HG03108 (cell line): ENCODE measurements around the gene COL11A2.
"Not testable (repeated sequence)": the region's sequence is repeated elsewhere in the genome, so short reads cannot be mapped to it uniquely, and the experiment has no call there.

Experiments used
- ATAC-seq: cut with Tn5 transposase; IDR thresholded peaks from one replicate; pipeline ENCODE4 v1.9.1; 2021; ENCODE audit warnings: moderate library complexity; ENCODE audit not compliant: unreplicated experiment

COL11A2 gene

DNA sequence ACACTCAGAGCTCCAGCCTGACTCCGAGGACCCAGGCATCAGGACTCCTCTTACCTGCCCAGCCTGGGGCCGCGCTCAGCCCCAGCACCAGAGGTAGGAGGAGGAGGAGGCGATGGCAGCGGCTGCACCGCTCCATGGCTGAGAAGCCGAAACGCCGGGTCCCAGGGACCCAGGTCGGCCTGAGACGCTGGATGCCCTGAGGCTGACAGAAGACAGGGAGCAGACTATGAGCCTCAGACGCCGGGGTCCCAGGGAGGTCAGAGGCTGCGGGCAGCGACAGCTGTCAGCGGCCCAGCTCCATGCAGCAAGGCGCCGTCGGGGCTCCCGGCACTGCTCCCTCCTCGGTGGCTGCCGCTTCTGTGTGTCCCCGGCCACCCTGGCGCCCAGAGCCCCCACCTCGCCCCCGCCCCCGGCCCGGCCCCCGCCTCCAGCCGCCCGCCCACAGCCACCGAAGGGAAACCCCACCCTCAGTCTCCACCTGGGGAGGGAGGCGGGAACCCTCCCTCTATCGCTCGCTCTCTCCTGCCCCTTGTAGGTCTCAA is at the start of gene COL11A2:
Gene COL11A2, minus strand, starts transcription at position 363 of the 542 bp plus-strand sequence. Its CDS starts 227 bp downstream, at position 136.
- ATAC-seq = no peak

DNA sequence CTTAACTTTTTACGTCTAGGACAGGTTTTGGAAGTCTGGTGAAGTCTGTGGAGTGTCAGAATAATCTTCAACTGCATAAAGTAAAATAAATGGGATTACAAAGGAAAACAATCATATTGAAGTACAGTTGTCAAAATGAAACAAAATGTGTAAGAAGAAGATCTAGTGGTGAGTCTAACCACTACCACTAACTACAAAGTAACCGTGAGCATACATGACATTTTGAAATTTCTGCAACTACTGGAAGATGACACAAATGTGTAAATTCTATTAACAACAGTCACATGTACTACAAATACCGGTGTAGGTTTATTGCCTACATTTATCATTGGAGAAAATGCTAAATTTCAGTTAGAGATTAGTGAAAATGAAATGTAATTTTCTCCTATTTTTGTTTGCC is 49.7 kb upstream of the COL11A2 start:
- ATAC-seq = no peak

- ATAC-seq = no peak
Measured at GRCh38 chr6:33237741-33238140, 45.5 kb upstream of the COL11A2 start.

DNA sequence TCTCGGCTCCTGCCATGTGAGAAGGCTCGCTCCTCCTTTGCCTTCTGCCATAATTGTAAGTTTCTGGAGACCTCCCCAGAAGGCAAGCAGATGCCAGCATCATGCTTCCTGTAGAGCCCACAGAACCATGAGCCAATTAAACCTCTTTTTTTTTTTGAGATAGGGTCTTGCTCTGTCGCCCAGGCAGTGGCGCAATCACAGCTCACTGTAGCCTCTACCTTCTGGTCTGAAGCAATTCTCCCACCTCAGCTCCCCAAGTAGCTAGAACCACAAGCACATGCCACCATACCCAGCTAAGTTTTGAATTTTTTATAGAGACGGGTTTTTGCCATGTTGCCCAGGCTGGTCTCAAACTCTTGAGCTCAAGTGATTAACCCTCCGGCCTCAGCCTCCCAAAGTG is 44.6 kb upstream of the COL11A2 start:
- ATAC-seq = no peak

DNA sequence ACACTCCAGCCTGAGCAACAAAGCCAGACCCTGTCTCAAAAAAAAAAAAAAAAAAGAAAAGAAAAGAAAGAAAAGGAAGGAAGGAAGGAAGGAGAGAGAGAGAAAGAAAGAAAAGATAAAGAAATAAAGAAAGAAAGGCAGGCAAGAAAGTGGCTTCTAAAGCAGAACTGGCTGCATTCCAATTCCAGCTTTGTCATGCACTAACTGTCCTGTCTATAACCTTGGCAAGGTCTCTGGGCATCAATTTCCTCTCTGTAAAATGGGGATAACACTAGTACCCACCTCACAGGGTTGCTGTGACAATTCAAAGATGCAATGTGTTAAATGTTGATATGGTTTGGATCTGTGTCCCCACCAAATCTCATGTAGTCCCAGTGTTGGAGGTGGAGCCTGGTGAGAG is 44.1 kb upstream of the COL11A2 start:
- ATAC-seq = no peak

- ATAC-seq = no peak
Measured at GRCh38 chr6:33235221-33235634, 43.0 kb upstream of the COL11A2 start.

DNA sequence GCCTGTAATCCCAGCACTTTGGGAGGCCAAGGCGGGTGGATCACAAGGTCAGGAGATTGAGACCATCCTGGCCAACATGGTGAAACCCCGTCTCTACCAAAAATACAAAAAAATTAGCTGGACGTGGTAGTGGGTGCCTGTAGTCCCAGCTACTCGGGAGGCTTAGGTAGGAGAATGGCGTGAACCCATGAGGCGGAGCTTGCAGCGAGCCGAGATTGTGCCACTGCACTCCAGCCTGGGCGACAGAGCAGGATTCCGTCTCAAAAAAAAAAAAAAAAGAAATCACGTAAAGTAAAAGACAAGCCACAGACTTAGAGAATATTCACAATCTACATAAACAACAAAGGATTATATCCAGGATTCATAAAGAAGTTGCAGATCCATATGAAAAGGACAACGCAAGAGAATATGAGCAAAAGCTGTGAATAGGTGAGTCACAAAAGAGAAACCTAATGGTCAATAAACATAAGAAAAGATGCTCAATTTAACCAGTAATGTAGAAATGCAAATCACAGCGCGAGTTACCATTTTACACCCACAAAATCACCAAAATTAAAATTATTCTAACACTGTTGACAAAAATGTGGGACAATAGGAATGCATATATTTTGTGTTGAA is 34.3 kb upstream of the COL11A2 start:
- ATAC-seq = not testable (repeated sequence)

DNA sequence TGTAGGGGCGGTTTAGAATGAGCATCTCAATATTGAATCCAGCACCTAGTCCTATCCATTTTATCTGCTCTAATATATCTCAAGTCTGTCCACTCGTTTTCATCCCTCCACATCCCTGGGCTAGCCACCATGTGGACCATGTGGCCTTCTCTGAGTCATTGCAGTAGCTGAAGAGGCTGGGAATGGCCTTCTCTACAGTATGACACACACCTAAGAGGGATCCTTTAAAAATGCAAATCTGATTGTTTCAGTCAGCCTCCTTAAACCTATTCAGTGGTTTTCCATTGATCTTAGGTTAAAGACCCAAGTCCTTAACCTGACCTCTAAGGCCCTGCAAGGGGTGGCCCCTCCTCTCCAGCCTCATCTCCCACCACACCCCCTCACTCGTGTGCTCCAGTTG is 25.4 kb upstream of the COL11A2 start:
- ATAC-seq = no peak

GRCh38 chr6:33217246-33217645 is 25.0 kb upstream of the COL11A2 start:
- no peak for ATAC-seq

DNA sequence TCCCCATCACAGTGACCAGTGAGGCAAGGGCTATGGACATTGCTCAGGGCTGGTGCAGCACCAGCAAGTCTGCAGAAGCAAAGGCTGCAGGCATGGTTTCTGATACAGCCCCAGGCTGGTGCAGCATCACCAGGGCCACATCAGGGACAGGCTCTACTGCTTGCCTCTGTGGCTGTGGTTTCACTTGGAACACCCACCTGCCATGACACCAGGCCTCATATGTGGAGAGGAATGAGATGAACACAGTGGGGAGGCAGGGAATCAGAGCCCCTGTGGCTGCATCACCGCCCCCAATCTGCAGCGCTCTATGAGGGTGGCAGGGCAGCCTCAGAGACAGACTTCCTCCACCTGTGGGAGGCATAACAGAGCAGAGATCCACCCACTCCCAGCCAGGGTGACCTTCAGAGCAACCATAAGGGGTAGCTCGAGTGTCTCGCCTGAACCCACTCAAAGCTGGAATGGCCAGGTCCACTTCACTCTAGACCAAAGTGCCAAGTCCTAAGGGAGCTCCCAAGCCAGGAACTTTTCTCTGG is 23.9 kb upstream of the COL11A2 start:
- no peak for ATAC-seq

- no peak for ATAC-seq
Measured at GRCh38 chr6:33215271-33216116, 23.2 kb upstream of the COL11A2 start.

- no peak for ATAC-seq
Measured at GRCh38 chr6:33213989-33214335, 21.7 kb upstream of the COL11A2 start.

GRCh38 chr6:33213166-33213988 is 21.1 kb upstream of the COL11A2 start:
- no peak for ATAC-seq

- ATAC-seq = no peak
Measured at GRCh38 chr6:33212857-33213165, 20.5 kb upstream of the COL11A2 start.

DNA sequence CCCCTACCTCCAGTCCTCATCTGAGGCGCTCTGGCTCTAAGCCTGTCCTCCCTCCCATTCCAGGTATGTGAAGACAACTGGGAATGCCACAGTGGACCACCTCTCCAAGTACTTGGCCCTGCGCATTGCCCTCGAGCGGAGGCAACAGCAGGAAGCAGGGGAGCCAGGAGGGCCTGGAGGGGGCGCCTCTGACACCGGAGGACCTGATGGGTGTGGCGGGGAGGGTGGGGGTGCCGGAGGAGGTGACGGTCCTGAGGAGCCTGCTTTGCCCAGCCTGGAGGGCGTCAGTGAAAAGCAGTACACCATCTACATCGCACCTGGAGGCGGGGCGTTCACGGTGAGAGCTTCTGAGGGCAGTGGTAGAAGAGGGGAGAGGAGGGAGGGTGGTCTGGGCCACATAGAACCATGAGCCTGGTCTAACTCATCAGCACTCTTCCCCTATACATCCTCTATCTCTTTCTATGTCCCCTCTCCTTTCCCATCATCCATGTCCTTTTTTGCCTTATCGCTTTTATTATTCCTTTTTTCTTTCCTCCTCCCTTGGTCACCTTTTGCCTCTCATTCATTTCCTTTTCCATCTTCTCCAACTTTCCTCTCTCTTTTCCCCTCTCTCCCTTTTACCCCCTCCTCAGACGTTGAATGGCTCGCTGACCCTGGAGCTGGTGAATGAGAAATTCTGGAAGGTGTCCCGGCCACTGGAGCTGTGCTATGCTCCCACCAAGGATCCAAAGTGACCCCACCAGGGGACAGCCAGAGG is 19.6 kb upstream of the COL11A2 start:
- no peak for ATAC-seq

- ATAC-seq = no peak
Measured at GRCh38 chr6:33211136-33211535, 18.9 kb upstream of the COL11A2 start.

GRCh38 chr6:33209856-33210255 is 17.6 kb upstream of the COL11A2 start:
- ATAC-seq = no peak

GRCh38 chr6:33208091-33208967 is 16.1 kb upstream of the COL11A2 start, which contains the start of gene RING1:
Gene RING1 (plus strand): TSS chr6:33208500. CDS start chr6:33208823, 323 bp downstream.
- ATAC-seq = no peak

DNA sequence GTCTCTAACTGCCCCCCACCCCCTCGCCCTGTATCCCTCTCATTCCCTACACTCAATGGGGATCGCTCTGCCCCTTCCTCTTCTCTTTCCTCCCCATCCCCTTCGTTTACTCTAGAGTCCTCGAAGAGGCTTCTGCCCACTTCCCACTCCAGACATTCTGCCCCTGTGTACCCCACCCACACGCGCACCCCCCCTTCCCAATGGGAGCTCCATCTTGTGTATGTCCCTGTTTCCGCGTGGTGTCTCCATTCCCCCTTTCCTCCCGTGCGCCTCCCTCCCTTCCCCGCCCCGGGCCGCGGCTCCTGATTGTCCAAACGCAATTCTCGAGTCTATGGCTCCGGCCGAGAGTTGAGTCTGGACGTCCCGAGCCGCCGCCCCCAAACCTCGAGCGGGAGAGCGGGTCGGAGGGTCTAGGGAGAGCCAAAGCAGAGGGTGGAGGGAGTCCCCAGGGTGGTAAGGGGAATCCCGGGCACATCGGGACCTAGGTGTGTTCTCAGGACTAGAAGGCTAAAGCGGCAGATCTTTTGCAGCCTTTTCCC is 15.4 kb upstream of the COL11A2 start:
- no peak for ATAC-seq
